ENCODE data around the gene TMEM100. TPM values are rescaled to one million over a fixed set of nuclear protein-coding genes. Genes with fewer than 3 reads are reported as not detected.

TMEM100 gene
- total and polyA plus RNA-seq, 10 of the 15 experiments (the other 5 are each of a cell fraction or from before 2014, with no cell fraction given) = not detected

DNA sequence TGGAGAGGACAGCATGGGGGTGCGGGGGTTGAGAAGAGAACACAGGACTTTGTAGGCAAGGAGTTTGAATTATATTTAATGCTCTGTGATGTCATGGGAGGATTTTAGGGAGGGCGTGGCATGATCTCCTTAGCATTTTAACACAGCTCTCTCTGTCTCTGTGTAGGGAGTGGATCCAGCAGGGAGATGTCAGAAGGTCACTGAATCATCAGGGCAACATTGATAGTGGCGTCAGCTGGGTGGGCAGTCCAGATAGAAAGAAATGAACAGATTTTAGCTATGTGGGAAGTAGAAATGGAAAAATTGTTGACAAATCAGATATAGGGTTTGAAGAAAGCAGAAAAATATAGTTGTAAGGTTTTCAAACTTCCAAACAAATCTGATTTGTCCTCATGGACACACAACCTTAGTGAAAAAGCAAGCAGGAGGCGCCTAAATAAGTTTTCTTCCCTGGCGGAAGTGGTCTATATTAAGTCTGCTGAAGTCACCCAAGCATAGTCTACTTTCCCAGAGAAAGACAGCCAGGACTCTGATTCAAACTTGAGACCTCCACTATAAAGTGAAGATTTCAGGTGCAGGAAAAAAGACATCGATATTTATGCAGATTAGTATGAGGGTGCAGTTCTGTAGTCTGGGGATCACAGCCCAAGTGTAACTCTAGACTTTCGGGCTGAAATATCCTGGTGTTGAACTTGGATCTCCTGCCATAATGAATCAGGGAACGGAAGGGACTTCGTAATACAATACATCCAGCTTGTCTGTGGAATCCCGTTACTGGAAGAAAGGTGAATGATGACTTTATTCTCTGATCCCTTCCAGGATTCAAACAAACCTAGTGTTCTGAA is 18.1 kb upstream of the TMEM100 start (continued):
- TF ChIP-seq PRDM15 (CRISPR knock-in tag; IDR thresholded peaks at IDR 0.05) (no peak), NR2C2 (IDR thresholded peaks at IDR 0.05; ENCODE audit: borderline replicate concordance, control insufficient read depth, insufficient read length, low read depth) (no peak)
- TF ChIP-seq, protein P1, sequence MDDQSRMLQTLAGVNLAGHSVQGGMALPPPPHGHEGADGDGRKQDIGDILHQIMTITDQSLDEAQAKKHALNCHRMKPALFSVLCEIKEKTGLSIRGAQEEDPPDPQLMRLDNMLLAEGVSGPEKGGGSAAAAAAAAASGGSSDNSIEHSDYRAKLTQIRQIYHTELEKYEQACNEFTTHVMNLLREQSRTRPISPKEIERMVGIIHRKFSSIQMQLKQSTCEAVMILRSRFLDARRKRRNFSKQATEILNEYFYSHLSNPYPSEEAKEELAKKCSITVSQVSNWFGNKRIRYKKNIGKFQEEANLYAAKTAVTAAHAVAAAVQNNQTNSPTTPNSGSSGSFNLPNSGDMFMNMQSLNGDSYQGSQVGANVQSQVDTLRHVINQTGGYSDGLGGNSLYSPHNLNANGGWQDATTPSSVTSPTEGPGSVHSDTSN (IDR thresholded peaks at IDR 0.05; ENCODE audit: insufficient replicate concordance, low read depth, low read length) = no peak

- no TSS peak for BruUV-seq (replicated peaks)
- Histone ChIP-seq H3K27ac (ENCODE audit: control insufficient read depth, insufficient read depth) (no peak overlapping the region), H3K27me3 (replicated peaks in 1 of 2; ENCODE audit: control insufficient read depth in 2 of 2, insufficient read depth in 2 of 2, low read length in 1 of 2) (no peaks in the 10 kb centered on the region), H4K20me1 (ENCODE audit: control insufficient read depth, insufficient read depth) (no peaks in the 10 kb centered on the region), H3K4me2 (ENCODE audit: control insufficient read depth, insufficient read depth) (no peak overlapping the region), H3K9me3 (replicated peaks; ENCODE audit: control insufficient read depth, insufficient read depth, low read length) (no peaks in the 10 kb centered on the region), H3K4me1 (ENCODE audit: control insufficient read depth, insufficient read depth, low read length) (peaks cover 6% of the 10 kb centered on the region; the same call in 1 of the 2 replicates), H3K36me3 (ENCODE audit: control insufficient read depth in 2 of 2, insufficient read depth in 2 of 2, low read length in 1 of 2) (no peaks in the 10 kb centered on the region), H2AFZ (ENCODE audit: control insufficient read depth, low read depth, low read length) (no peak overlapping the region), H3K4me3 (no peak overlapping the region), H3K79me2 (ENCODE audit: control insufficient read depth, insufficient read depth, low read length) (no peaks in the 10 kb centered on the region), H3K9ac (ENCODE audit: control insufficient read depth, insufficient read depth, low read length) (no peak overlapping the region)
- in situ Hi-C loops (cut with MboI) = no loop called here
- ChIA-PET RAD21 (ENCODE audit: unreplicated experiment) (no interaction called here), POLR2A (no interaction called here), SMC1A (ENCODE audit: uncharacterized antibody, unreplicated experiment) (no interaction called here), CTCF (interaction anchor here (1.3 kb wide), 1 partner anchor 20 kb away, joined by 5 read pairs; no protein-coding TSS in a partner anchor)
- 44% methylated on average over 4 of the region's 4 CpGs for WGBS (ENCODE audit: insufficient coverage, insufficient replicate concordance, low lambda C conversion rate, missing lambda C conversion rate)
- DNase-seq (ENCODE audit: low read depth, low spot score) (no peak), ATAC-seq (no peak), FAIRE-seq (no peak)
- intact Hi-C loops (cut with micrococcal nuclease; ENCODE audit: unreplicated experiment) = no loop called here
- TF ChIP-seq MEF2A (IDR thresholded peaks at IDR 0.05; ENCODE audit: insufficient read depth, low read depth, low read length) = no peak
- TF ChIP-seq IRF5 (IDR thresholded peaks at IDR 0.05; ENCODE audit: borderline replicate concordance) = no peak
- TF ChIP-seq, protein P2, sequence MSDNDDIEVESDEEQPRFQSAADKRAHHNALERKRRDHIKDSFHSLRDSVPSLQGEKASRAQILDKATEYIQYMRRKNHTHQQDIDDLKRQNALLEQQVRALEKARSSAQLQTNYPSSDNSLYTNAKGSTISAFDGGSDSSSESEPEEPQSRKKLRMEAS (IDR thresholded peaks at IDR 0.05; ENCODE audit: low read depth, low read length) = no peak
- no peak for TF ChIP-seq IRF4 (IDR thresholded peaks at IDR 0.05; ENCODE audit: low read depth, low read length)
Measured at GRCh38 chr17:55737976-55738501, 15.4 kb upstream of the TMEM100 start.

Measured in GM12878 (cell line).